ENCODE data around the gene VWA2. TPM values are rescaled to one million over a fixed set of nuclear protein-coding genes. Genes with fewer than 3 reads are reported as not detected.

VWA2 gene
- total RNA-seq, 2 experiments from 2014 or later: not detected

GRCh38 chr10:114199239-114199638 lies 39.8 kb upstream of the VWA2 start:
- Mint-ChIP-seq H3K36me3 (ENCODE audit: low read depth) (no peaks in the 10 kb centered on the region), H3K27ac (no peak overlapping the region)
- CTCF ChIA-PET: interaction anchor here (1.1 kb wide), 1 partner anchor 9 kb away, joined by 3 read pairs; no protein-coding TSS in a partner anchor

GRCh38 chr10:114202812-114203211 lies 36.2 kb upstream of the VWA2 start:
- CTCF ChIA-PET: no interaction called here
- Histone ChIP-seq H3K27ac (ENCODE audit: low read depth in 1 of 2, low read length in 2 of 2) (no peak overlapping the region), H3K4me1 (ENCODE audit: insufficient read depth, low read length) (no peaks in the 10 kb centered on the region), H3K4me3 (ENCODE audit: low read length) (no peak overlapping the region), H3K9me3 (ENCODE audit: control insufficient read depth in 1 of 2, insufficient read depth in 1 of 2, low read length in 2 of 2) (no peaks in the 10 kb centered on the region), H3K27me3 (ENCODE audit: control insufficient read depth in 1 of 2, insufficient read depth in 2 of 2, low read length in 2 of 2) (peaks cover 4% of the 10 kb centered on the region in 2 experiments), H3K36me3 (ENCODE audit: insufficient read depth, low read length) (no peaks in the 10 kb centered on the region)
- peaks cover 40% of the 10 kb centered on the region for H3K27me3 Mint-ChIP-seq
- no peak overlapping the region for H3K4me3 Mint-ChIP-seq
- intact Hi-C loops (cut with DNase I, micrococcal nuclease): no loop called here
- TF ChIP-seq CTCF (IDR thresholded peaks at IDR 0.05): no peak
- DNase-seq (no peak), ATAC-seq (ENCODE audit: poor library complexity) (no peak)
- H3K36me3 Mint-ChIP-seq (ENCODE audit: low read depth): no peaks in the 10 kb centered on the region
- no peak overlapping the region for H3K27ac Mint-ChIP-seq
- no peaks in the 10 kb centered on the region for H3K9me3 Mint-ChIP-seq
- POLR2A ChIA-PET: no interaction called here
- H3K4me1 Mint-ChIP-seq (ENCODE audit: low read depth): no peaks in the 10 kb centered on the region

More at GRCh38 chr10:114199239-114199638, 39.8 kb upstream of the VWA2 start:
- no peak for TF ChIP-seq CTCF (IDR thresholded peaks at IDR 0.05)
- ATAC-seq (ENCODE audit: poor library complexity): no peak
- Mint-ChIP-seq H3K9me3 (no peaks in the 10 kb centered on the region), H3K4me1 (ENCODE audit: low read depth) (peaks cover 10% of the 10 kb centered on the region), H3K27me3 (peaks cover 59% of the 10 kb centered on the region), H3K4me3 (no peak overlapping the region)
- POLR2A ChIA-PET: no interaction called here
- H3K27ac ChIP-seq (ENCODE audit: low read depth in 1 of 2, low read length in 2 of 2): no peak overlapping the region
- no peaks in the 10 kb centered on the region for H3K4me1 ChIP-seq (ENCODE audit: insufficient read depth, low read length)
- H3K27me3 ChIP-seq (ENCODE audit: control insufficient read depth in 1 of 2, insufficient read depth in 2 of 2, low read length in 2 of 2): peaks cover 4 to 13% of the 10 kb centered on the region in 2 experiments
- no peak overlapping the region for H3K4me3 ChIP-seq (ENCODE audit: low read length)
- H3K9me3 ChIP-seq (ENCODE audit: control insufficient read depth in 1 of 2, insufficient read depth in 1 of 2, low read length in 2 of 2): no peaks in the 10 kb centered on the region
- intact Hi-C loops (cut with DNase I, micrococcal nuclease): no loop called here
- no peak for DNase-seq
- H3K36me3 ChIP-seq (ENCODE audit: insufficient read depth, low read length): no peaks in the 10 kb centered on the region

GRCh38 chr10:114206902-114207301 lies 32.2 kb upstream of the VWA2 start:
- no peaks in the 10 kb centered on the region for H3K4me1 ChIP-seq (ENCODE audit: insufficient read depth, low read length)
- H3K27me3 ChIP-seq (ENCODE audit: control insufficient read depth in 1 of 2, insufficient read depth in 2 of 2, low read length in 2 of 2): peaks cover 0 to 4% of the 10 kb centered on the region in 2 experiments
- no peak for DNase-seq
- no peak for ATAC-seq (ENCODE audit: poor library complexity)
- H3K4me3 ChIP-seq (ENCODE audit: low read length): no peak overlapping the region
- no peak overlapping the region for H3K4me3 Mint-ChIP-seq
- H3K27ac ChIP-seq (ENCODE audit: low read depth in 1 of 2, low read length in 2 of 2): no peak overlapping the region
- no peaks in the 10 kb centered on the region for H3K9me3 Mint-ChIP-seq
- no peaks in the 10 kb centered on the region for H3K36me3 ChIP-seq (ENCODE audit: insufficient read depth, low read length)
- POLR2A ChIA-PET: interaction anchor here (0.6 kb wide), 1 partner anchor 489 kb away, joined by 3 read pairs; no protein-coding TSS in a partner anchor
- H3K27me3 Mint-ChIP-seq: peaks cover 23% of the 10 kb centered on the region
- H3K27ac Mint-ChIP-seq: no peak overlapping the region
- H3K36me3 Mint-ChIP-seq (ENCODE audit: low read depth): no peaks in the 10 kb centered on the region
- no peak for TF ChIP-seq CTCF (IDR thresholded peaks at IDR 0.05)
- CTCF ChIA-PET: interaction anchor here (0.7 to 2.1 kb wide), 2 partner anchors 15 to 26 kb away, joined by 3 to 6 read pairs; no protein-coding TSS in a partner anchor
- H3K9me3 ChIP-seq (ENCODE audit: control insufficient read depth in 1 of 2, insufficient read depth in 1 of 2, low read length in 2 of 2): no peaks in the 10 kb centered on the region
- intact Hi-C loops (cut with DNase I, micrococcal nuclease): no loop called here
- H3K4me1 Mint-ChIP-seq (ENCODE audit: low read depth): no peaks in the 10 kb centered on the region

Measured in CD4-positive, alpha-beta T cell (primary cell).